COLO668 (cell line): ENCODE measurements around the gene APP.

ENCODE experiments used
- DNase-seq: peaks from one replicate; lab custom pipeline; 2025; ENCODE audit not compliant: unreplicated experiment; lab: John Stamatoyannopoulos, UW

Gene APP

GRCh38 chr21:26170471-26171257, at the start of gene APP:
Gene APP (minus strand): TSS chr21:26170770. CDS start chr21:26170620, 150 bp downstream.
- DNase-seq: peak; percentile 92

GRCh38 chr21:26212220-26212619, 41.6 kb upstream of the APP start:
- no peak for DNase-seq

- DNase-seq: no peak
These were observed 40.0 kb upstream of the APP start for GRCh38 chr21:26210614-26211013.

DNA sequence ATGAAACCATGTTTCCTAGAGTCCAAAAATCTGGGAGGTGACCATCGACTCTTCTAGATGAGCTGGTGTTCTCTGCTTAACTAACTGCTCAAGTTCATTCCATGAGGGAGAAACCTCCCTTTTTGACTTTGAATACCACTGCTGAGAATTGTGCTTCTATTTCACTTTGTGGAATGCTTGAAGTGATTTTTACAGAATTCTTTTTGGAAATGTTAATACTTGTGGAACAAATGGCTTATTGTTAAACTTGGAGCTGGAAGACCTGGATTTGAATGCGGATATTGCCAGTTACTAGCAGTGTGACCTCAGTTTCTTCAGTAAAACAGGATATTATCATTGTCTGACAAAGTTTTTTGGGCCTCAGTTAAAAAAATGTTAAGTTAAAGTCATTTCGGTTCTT, 36.5 kb upstream of the APP start:
- no peak for DNase-seq

GRCh38 chr21:26199456-26199855, 28.9 kb upstream of the APP start:
- no peak for DNase-seq

- no peak for DNase-seq
These were observed 25.1 kb upstream of the APP start for GRCh38 chr21:26195708-26196107.

DNA sequence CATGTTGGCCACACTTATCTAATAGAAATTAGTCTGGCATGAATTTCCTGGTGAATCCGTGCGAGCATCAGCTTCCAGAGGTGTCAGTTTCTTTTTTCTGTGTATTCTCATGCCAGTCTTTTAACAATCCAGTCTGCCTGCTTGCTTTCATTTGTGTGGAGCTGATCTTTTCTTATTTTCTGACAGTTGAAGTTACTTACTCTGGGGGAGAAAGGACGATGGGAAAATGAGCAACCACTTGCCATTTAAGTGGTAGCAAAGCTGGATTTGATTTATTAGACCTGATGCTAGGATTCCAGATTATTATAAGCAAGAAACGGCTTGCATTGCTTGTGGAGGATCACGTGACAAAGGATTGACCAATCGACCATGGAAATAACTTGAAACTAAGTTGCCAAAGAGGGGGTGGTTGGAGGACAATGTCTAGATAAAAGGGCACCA, 24.3 kb upstream of the APP start:
- DNase-seq: no peak

DNA sequence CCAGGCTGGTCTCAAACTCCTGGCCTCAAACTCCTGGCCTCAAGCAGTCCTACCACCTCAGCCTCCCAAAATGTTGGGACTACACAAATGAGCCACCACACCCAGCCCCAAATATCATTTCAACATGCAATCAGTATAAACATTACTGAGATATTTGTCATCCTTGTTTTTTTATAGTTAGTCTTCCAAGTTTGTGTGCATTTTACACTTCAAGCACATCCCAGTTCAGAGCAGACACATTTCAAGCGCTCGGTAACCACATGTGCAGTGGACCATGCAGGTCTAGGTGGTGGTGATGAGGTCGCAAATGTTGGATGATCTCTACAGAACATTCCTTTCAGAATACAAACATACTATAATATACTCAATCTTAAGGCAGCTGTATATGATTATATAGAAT, 23.8 kb upstream of the APP start:
- DNase-seq: no peak

DNA sequence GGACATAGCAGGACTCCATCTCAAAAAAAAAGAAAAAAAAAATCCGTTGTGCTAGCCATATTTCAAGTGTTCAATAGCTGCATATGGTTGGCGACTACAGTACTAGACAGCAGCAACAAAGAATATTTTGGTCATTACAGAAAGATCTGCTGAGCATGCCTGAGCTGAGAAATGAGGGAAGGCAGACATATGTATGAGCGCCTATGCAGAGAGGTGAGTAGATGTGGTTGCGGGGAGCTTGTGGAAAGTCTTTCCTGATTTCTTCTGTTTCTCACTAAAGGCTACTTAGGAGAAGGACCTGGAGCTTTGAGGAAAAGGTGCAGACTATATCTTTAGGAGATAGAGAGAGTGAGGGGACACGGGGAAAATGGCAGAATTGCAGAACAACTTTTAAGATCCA, 21.0 kb upstream of the APP start:
- no peak for DNase-seq

DNA sequence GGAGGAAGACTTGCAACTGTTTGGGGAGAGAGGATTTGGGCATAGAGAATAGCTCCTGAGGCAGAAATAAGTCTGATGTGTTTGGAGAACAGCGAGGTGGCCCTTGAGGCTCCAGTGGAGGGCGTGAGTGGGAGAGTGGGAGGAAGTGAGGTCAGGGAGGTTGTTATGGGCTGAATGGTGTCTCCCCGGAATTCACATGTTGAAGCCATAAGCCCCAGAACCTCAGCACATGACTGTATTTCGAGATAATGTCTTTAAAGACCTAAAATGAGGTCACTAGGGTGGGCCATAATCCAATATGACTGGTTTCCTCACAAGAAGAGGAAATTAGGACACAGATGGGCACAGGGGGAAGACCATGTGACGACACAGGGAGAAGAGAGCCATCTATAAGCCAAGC, 17.9 kb upstream of the APP start:
- no peak for DNase-seq

DNA sequence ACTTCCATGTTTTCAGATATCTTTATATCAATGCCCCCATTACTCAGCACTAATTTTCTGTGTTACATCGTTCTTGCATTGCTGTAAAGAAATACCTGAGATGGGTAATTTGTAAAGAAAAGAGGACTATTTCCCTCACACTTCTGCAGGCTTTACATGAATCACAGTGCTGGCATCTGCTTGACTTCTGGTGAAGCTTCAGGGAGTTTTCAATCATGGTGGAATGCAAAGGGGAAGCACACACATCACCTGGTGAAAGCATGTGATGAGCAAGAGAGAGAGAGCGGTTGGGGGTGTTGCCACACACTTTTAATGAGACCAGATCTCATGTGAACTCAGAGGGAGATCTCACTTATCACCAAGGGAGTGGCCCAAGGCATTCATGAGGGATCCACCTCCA, 14.9 kb upstream of the APP start:
- no peak for DNase-seq

- DNase-seq: no peak
These were observed 14.5 kb upstream of the APP start for GRCh38 chr21:26185021-26185420.

- DNase-seq: no peak
These were observed 8.9 kb upstream of the APP start for GRCh38 chr21:26179501-26179900.

DNA sequence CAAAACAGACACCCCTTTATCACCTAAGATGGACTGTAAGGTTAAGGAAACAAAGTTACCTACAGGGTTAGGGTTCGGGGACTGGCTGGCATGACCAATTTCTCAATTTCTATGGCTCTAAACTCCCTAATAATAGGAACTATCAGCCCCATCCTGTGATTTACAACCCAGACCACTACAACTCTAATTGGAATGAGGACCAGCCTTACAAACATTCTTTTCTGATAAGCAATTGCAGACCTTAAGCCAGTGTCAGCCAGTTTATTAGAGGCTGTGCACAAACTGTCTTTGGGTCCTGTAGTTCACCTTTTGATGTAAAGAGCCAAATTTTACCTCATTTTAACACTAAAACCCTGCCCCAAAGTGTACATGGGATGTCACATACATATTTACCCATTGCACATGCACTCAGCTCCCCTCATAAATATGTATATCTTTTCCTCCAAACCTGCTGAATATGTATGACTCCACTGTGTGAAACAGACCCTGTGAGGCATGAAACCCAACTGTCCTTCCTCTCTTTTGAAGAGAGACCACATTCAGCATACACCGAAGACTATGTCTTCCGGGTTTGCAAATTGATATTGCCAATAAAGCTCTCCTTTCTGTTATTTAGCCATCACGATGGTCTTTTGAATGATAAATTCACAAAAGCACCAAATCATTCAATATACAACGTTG, 7.3 kb upstream of the APP start:
- DNase-seq: no peak

DNA sequence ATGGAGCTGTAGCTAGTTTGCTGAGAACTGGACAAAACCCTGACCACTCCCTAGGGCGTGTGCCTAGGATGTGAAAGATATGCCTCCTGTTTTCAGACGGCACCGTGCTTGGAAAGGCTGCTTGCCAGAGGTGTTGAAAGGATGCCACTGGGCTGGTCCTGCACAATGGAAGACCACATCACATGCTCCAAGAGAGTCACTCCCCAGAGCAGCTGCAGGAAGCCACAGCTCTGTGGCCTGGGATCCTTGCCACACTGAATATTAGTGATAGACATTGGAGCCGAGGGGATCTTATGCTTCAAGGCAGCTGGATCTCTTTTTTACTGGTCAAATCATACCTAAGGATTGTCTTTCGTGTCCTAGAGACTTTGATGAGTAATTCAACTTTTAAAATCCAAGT, 6.6 kb upstream of the APP start:
- DNase-seq: no peak

DNA sequence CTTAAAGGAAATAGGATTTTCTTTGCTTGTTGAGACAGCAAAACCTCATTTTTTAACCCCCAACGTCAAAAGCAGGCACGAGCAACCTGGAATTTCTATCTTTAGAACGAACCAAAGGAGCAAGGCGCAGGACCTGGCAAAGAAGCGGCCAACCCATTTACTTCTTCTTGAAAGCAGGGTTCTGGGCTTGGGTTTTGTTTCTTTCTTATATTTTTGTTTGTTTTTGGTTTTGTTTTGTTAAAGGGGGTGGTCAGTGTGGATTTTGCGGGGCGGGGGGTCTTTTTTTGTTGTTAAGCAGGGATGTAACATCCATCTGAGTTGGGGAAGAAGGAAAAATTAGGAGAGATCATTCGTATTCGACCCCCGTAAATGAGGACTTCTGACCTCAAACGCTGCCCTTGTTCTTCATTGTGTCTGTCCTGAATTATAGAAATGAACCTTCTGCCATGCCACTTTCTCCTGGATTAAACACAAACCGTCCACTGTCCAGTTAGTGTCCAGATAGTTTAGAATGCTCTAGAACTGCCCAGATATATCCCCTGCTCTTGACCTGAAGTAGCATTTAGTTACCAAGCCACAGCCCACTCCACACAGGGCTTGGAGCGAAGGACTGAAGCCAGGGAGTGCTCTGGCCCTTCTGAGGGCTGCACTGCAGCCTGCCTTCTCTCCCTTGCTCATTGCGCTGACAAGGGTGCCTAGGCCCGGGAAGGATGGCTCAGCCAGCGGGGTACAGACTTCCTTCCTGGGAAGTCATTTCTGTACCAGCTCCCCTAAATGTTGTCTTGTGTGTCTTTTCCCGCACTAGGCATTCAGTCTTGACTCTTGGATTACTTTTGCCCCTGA, 909 bp upstream of the APP start:
- DNase-seq: no peak

GRCh38 chr21:26169611-26170470, 729 bp downstream of the APP start:
- peak; percentile 83 for DNase-seq

GRCh38 chr21:26169061-26169610, 1.4 kb downstream of the APP start:
- peak; percentile 59 for DNase-seq

- no peak for DNase-seq
These were observed 2.2 kb downstream of the APP start for GRCh38 chr21:26168371-26168770.

DNA sequence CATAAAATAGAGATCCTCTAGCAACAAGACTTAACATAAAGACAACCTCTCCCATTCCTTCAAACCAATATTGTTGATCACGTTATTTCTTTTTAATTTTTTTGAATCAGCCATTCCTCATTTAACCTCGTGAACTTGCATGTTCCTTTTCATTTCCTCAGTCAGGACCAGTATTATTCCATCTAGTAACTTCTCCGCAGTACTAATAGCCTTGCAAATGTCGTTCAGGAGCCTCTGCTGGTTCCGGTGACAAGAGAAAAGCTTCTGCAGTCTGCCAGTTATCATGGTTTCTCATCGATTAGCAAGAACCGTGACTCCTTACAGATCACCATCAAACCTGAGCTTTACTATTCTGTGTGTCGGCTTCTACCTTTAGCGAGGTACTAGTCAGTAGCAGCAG, 3.0 kb downstream of the APP start:
- peak; percentile 20 for DNase-seq
